ENCODE measurements around the gene BPI.
"Not testable (repeated sequence)": the region's sequence is repeated elsewhere in the genome, so short reads cannot be mapped to it uniquely, and the experiment has no call there.

BPI gene

GRCh38 chr20:38336726-38337125 is 32.8 kb downstream of the BPI start:
- DNase-seq (ENCODE audit: low read depth in 2 of 2), result no peak

GRCh38 chr20:38337561-38338140 is 33.7 kb downstream of the BPI start:
- DNase-seq (ENCODE audit: low read depth in 2 of 2), result no peak

GRCh38 chr20:38338849-38339520 is 35.0 kb downstream of the BPI start:
- no peak for DNase-seq (ENCODE audit: low read depth in 2 of 2)

- DNase-seq (ENCODE audit: low read depth in 2 of 2), result not testable (repeated sequence)
Measured at GRCh38 chr20:38339521-38339896, 35.6 kb downstream of the BPI start.

- DNase-seq (ENCODE audit: low read depth in 2 of 2), result no peak
Measured at GRCh38 chr20:38339997-38340396, 36.0 kb downstream of the BPI start.

- DNase-seq (ENCODE audit: low read depth in 2 of 2), result no peak
Measured at GRCh38 chr20:38340693-38341092, 36.7 kb downstream of the BPI start.

- no peak for DNase-seq (ENCODE audit: low read depth in 2 of 2)
Measured at GRCh38 chr20:38342216-38342615, 38.3 kb downstream of the BPI start.

- DNase-seq (ENCODE audit: low read depth in 2 of 2), result no peak
Measured at GRCh38 chr20:38342713-38343310, 38.9 kb downstream of the BPI start.

- DNase-seq (ENCODE audit: low read depth in 2 of 2), result no peak
Measured at GRCh38 chr20:38343311-38344106, 39.6 kb downstream of the BPI start.

GRCh38 chr20:38344107-38344701 is 40.2 kb downstream of the BPI start:
- no peak for DNase-seq (ENCODE audit: low read depth in 2 of 2)

GRCh38 chr20:38345643-38346042 is 41.7 kb downstream of the BPI start:
- DNase-seq (ENCODE audit: low read depth in 2 of 2), result no peak

GRCh38 chr20:38346247-38346651 is 42.3 kb downstream of the BPI start, which contains the start of gene LBP:
Gene LBP, plus strand, starts transcription at chr20:38346482. Its CDS starts 35 bp downstream, at chr20:38346517.
- no peak for DNase-seq (ENCODE audit: low read depth in 2 of 2)

GRCh38 chr20:38346741-38347140 is 42.8 kb downstream of the BPI start:
- DNase-seq (ENCODE audit: low read depth in 2 of 2), result no peak

- DNase-seq (ENCODE audit: low read depth in 2 of 2), result no peak
Measured at GRCh38 chr20:38349856-38350255, 45.9 kb downstream of the BPI start.

GRCh38 chr20:38350879-38351775 is 47.2 kb downstream of the BPI start:
- no peak for DNase-seq (ENCODE audit: low read depth in 2 of 2)

- no peak for DNase-seq (ENCODE audit: low read depth in 2 of 2)
Measured at GRCh38 chr20:38353316-38353715, 49.4 kb downstream of the BPI start.

- no peak for DNase-seq (ENCODE audit: low read depth in 2 of 2)
Measured at GRCh38 chr20:38354227-38354626, 50.3 kb downstream of the BPI start.

GRCh38 chr20:38355161-38356012 is 51.4 kb downstream of the BPI start:
- DNase-seq (ENCODE audit: low read depth in 2 of 2), result no peak

GRCh38 chr20:38357653-38358207 is 53.8 kb downstream of the BPI start:
- no peak for DNase-seq (ENCODE audit: low read depth in 2 of 2)

- no peak for DNase-seq (ENCODE audit: low read depth in 2 of 2)
Measured at GRCh38 chr20:38358556-38358955, 54.6 kb downstream of the BPI start.
